Natural killer cell treated with Interleukin-12 subunit alpha and Interleukin-12 subunit beta and Interleukin-15 and Interleukin-18, amount 100 ng/mL, for 72 hours (primary cell): ENCODE results near the gene RIPK4. TPM values are rescaled to one million over a fixed set of nuclear protein-coding genes. Genes with fewer than 3 reads are reported as not detected.
"Not testable (repeated sequence)": the region's sequence is repeated elsewhere in the genome, so short reads cannot be mapped to it uniquely, and the experiment has no call there.

ENCODE experiments used
- ATAC-seq, 2 donors: fragments of 150-1000 bp; cut with Tn5 transposase in 1 of 2; sonication (Bioruptor Pico), chemical (Tn5 transposase) in 1 of 2; 2 replicates each; pipeline ENCODE4 v1.10.0; 2021
- DNase-seq: peaks from one replicate; pipeline ENCODE4 v3.0.0; 2022; ENCODE audit warnings: low spot score
- H3K27ac Mint-ChIP-seq, 2 donors: 1 replicate in 1 of 2; 2 replicates in 1 of 2; pipeline ENCODE4 v1.8.0; 2022; ENCODE audit warnings: mixed read lengths in 2 of 2, mild to moderate bottlenecking in 1 of 2, moderate library complexity in 1 of 2
- H3K27me3 Mint-ChIP-seq, 2 donors: 1 replicate in 1 of 2; 2 replicates in 1 of 2; pipeline ENCODE4 v1.8.0; 2022; ENCODE audit warnings: mixed read lengths in 2 of 2
- H3K36me3 Mint-ChIP-seq: one replicate; pipeline ENCODE4 v1.8.0; 2022; ENCODE audit warnings: mixed read lengths
- H3K4me1 Mint-ChIP-seq, 2 donors: 1 replicate in 1 of 2; 2 replicates in 1 of 2; pipeline ENCODE4 v1.8.0; 2022; ENCODE audit warnings: low read depth in 2 of 2, mixed read lengths in 2 of 2, mild to moderate bottlenecking in 1 of 2
- H3K4me3 Mint-ChIP-seq: one replicate; pipeline ENCODE4 v1.8.0; 2022; ENCODE audit warnings: mixed read lengths
- H3K9me3 Mint-ChIP-seq: 2 replicates; pipeline ENCODE4 v1.8.0; 2022; ENCODE audit warnings: mixed read lengths
- total RNA-seq, 2 donors: library from RNA; stranded (reverse); gene quantifications; one replicate each; pipeline ENCODE4 v1.2.3, GENCODE V29; 2022

The RIPK4 gene
- total RNA-seq, 2 donors from 2014 or later: 0.11 TPM; not detected in 1

DNA sequence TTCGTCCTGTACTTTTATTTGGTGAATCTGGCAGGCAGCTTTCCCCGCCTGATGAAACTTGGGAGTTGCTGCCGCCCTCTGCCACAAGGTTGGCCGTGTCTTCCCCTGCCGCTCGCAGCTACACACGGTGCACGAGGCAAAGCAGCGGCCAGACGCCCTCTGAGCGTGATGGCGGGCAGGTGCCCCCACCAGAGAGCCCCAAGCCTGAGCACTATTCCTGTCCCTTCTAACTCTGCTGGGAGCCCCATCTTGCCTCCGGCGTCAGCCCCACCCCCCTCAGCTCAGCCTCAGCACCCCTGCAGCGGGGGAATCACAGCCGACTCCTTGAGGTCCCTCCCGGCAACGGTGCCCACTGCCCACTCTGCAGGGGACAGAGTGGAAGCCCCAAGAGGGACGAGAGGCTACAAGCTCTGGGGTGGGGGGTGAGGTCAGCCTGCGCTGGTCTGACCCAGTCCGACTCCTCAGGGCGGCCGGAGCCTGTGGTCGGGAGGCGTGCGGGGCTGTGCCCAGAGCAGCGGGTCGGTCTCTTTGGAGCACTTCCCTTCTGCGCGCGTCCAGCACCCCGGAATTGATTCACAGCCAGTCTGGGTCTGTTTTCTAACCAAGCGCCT lies 41.3 kb downstream of the RIPK4 start:
- Mint-ChIP-seq H3K36me3 (no peaks in the 10 kb centered on the region), H3K27ac (no peak overlapping the region), H3K27me3 (peaks cover 17 to 22% of the 10 kb centered on the region in 2 donors), H3K9me3 (no peaks in the 10 kb centered on the region), H3K4me1 (no peaks in the 10 kb centered on the region), H3K4me3 (no peak overlapping the region)
- ATAC-seq (peak in 1 of 2 donors; percentile 29), DNase-seq (no peak)

DNA sequence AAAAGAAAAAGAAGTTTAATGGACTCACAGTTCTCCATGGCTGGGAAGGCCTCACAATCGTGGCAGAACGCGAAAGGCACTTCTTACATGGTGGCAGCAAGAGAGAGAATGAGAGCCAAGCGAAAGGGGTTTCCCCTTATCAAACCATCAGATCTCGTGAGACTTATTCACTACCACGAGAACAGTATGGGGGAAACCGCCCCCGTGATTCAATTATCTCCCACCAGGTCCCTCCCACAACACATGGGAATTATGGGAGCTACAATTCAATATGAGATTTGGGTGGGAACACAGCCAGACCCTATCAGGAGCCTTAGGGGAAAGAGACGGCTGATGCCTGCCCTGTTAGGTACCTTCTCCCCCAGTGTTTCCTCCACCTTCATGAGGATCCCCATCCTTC lies 43.0 kb downstream of the RIPK4 start:
- H3K4me1 Mint-ChIP-seq, H3K36me3 Mint-ChIP-seq, H3K9me3 Mint-ChIP-seq, ATAC-seq, H3K27ac Mint-ChIP-seq, DNase-seq, H3K4me3 Mint-ChIP-seq: not testable (repeated sequence)
- H3K27me3 Mint-ChIP-seq: peaks cover 17 to 18% of the 10 kb centered on the region in 2 donors

- no peak overlapping the region for H3K4me3 Mint-ChIP-seq
- no peaks in the 10 kb centered on the region for H3K36me3 Mint-ChIP-seq
- ATAC-seq (no peak), DNase-seq (no peak)
- H3K9me3 Mint-ChIP-seq: no peaks in the 10 kb centered on the region
- peaks cover 17 to 20% of the 10 kb centered on the region in 2 donors for H3K27me3 Mint-ChIP-seq
- no peak overlapping the region for H3K27ac Mint-ChIP-seq
- no peaks in the 10 kb centered on the region for H3K4me1 Mint-ChIP-seq
These were observed 44.5 kb downstream of the RIPK4 start for GRCh38 chr21:41722052-41723018.

- H3K4me3 Mint-ChIP-seq: no peak overlapping the region
- H3K4me1 Mint-ChIP-seq: no peaks in the 10 kb centered on the region
- H3K27me3 Mint-ChIP-seq: peaks cover 15 to 26% of the 10 kb centered on the region in 2 donors
- no peaks in the 10 kb centered on the region for H3K36me3 Mint-ChIP-seq
- ATAC-seq (no peak), DNase-seq (no peak)
- no peak overlapping the region for H3K27ac Mint-ChIP-seq
- no peaks in the 10 kb centered on the region for H3K9me3 Mint-ChIP-seq
These were observed 46.6 kb downstream of the RIPK4 start for GRCh38 chr21:41720250-41720649.

- H3K4me1 Mint-ChIP-seq: no peaks in the 10 kb centered on the region
- peaks cover 15 to 26% of the 10 kb centered on the region in 2 donors for H3K27me3 Mint-ChIP-seq
- no peaks in the 10 kb centered on the region for H3K9me3 Mint-ChIP-seq
- ATAC-seq (no peak), DNase-seq (no peak)
- H3K27ac Mint-ChIP-seq: no peak overlapping the region
- H3K4me3 Mint-ChIP-seq: no peak overlapping the region
- H3K36me3 Mint-ChIP-seq: no peaks in the 10 kb centered on the region
These were observed 47.2 kb downstream of the RIPK4 start for GRCh38 chr21:41719691-41720090.

GRCh38 chr21:41717573-41718330 lies 49.1 kb downstream of the RIPK4 start:
- ATAC-seq: no peak
- no peak for DNase-seq
- no peaks in the 10 kb centered on the region for H3K9me3 Mint-ChIP-seq
- no peak overlapping the region for H3K4me3 Mint-ChIP-seq
- no peak overlapping the region for H3K27ac Mint-ChIP-seq
- H3K4me1 Mint-ChIP-seq: no peaks in the 10 kb centered on the region
- H3K36me3 Mint-ChIP-seq: no peaks in the 10 kb centered on the region
- H3K27me3 Mint-ChIP-seq: peaks cover 22 to 34% of the 10 kb centered on the region in 2 donors

- no peaks in the 10 kb centered on the region for H3K9me3 Mint-ChIP-seq
- peaks cover 20 to 31% of the 10 kb centered on the region in 2 donors for H3K27me3 Mint-ChIP-seq
- H3K4me1 Mint-ChIP-seq: no peaks in the 10 kb centered on the region
- no peaks in the 10 kb centered on the region for H3K36me3 Mint-ChIP-seq
- H3K27ac Mint-ChIP-seq: no peak overlapping the region
- H3K4me3 Mint-ChIP-seq: no peak overlapping the region
- no peak for ATAC-seq
- DNase-seq: no peak
These were observed 50.1 kb downstream of the RIPK4 start for GRCh38 chr21:41716751-41717150.

- Mint-ChIP-seq H3K36me3 (no peaks in the 10 kb centered on the region), H3K27me3 (peaks cover 21 to 33% of the 10 kb centered on the region in 2 donors), H3K4me1 (no peaks in the 10 kb centered on the region), H3K4me3 (no peak overlapping the region), H3K9me3 (no peaks in the 10 kb centered on the region), H3K27ac (no peak overlapping the region)
- no peak for DNase-seq
- no peak for ATAC-seq
These were observed 51.1 kb downstream of the RIPK4 start for GRCh38 chr21:41715649-41716281.

DNA sequence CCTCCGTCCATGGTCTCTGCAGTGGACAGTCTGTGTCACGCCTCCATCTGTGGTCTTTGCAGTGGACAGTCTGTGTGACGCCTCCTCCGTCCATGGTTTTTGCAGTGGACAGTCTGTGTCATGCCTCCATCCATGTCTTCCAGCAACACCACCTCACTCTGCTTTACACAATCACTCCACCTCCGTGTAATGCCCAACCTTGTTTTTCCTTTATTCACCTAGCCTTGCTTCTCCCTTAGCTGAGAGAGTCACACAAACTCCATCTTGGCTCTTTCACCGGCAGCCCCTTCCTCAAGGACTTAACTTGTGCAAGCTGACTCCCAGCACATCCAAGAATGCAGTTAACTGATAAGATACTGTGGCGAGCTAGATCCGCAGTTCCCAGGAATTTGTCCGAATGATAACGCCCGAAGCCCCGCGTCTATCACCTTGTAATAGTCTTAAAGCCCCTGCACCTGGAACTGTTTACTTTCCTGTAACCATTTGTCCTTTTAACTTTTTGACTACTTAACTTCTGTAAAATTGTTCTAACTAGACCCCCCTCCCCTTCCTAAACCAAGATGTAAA lies 52.5 kb downstream of the RIPK4 start:
- peaks cover 21 to 33% of the 10 kb centered on the region in 2 donors for H3K27me3 Mint-ChIP-seq
- not testable (repeated sequence) for H3K4me1 Mint-ChIP-seq, H3K9me3 Mint-ChIP-seq, H3K4me3 Mint-ChIP-seq, H3K27ac Mint-ChIP-seq, H3K36me3 Mint-ChIP-seq, DNase-seq
- peak in 1 of 2 donors; percentile 34 for ATAC-seq

GRCh38 chr21:41713495-41714281 lies 53.2 kb downstream of the RIPK4 start:
- Mint-ChIP-seq H3K27me3 (peaks cover 21 to 33% of the 10 kb centered on the region in 2 donors), H3K4me3 (no peak overlapping the region), H3K4me1 (no peaks in the 10 kb centered on the region), H3K9me3 (no peaks in the 10 kb centered on the region), H3K36me3 (no peaks in the 10 kb centered on the region), H3K27ac (no peak overlapping the region)
- ATAC-seq (no peak), DNase-seq (no peak)

DNA sequence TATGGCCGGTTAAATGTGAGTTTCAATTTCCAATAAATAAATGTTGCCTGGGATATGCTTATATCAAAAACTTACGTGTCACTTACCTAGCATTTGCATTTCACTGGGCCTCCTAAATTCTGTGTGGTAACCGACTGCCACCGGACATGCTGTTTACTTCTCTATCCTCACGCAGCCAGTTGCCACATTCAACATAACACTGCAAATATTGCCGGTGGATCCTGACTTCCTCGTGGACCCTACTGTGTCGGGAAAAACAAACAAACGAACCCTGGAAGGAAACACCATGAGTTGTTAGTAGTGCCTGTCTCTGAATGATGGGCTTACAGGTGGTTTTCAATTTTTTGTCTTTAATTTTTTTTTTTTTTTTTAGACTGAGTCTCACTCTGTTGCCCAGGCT lies 54.1 kb downstream of the RIPK4 start:
- Mint-ChIP-seq H3K36me3 (no peaks in the 10 kb centered on the region), H3K9me3 (no peaks in the 10 kb centered on the region), H3K4me1 (peaks cover 0 to 2% of the 10 kb centered on the region in 2 donors), H3K27me3 (peaks cover 18 to 34% of the 10 kb centered on the region in 2 donors), H3K4me3 (no peak overlapping the region), H3K27ac (no peak overlapping the region)
- no peak for ATAC-seq
- DNase-seq: no peak

DNA sequence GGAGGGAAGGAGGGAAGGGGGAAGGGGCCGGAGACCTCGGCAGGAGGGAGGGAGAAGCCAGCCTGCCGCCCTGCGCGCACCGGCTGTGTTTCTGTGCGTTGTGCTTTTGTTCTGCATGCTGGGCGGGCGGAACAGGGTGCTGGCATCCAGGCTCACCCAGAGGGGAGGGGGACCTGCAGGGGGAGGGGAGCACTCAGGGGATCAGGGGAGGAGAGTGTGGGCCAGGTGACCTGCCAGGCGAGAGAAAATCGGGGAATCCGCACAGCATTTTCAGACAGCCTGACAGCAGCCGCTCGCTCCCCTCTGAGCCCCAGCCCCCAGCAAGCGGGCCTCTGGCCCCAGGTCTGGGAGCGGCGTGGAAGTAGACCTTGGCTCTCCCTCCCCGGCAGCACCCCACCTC lies 54.7 kb downstream of the RIPK4 start:
- H3K4me3 Mint-ChIP-seq: no peak overlapping the region
- H3K36me3 Mint-ChIP-seq: peaks cover 4% of the 10 kb centered on the region

More for the DNA sequence above, 54.7 kb downstream of the RIPK4 start:
- ATAC-seq (no peak), DNase-seq (no peak)
- peaks cover 20 to 39% of the 10 kb centered on the region in 2 donors for H3K27me3 Mint-ChIP-seq
- peaks cover 3 to 7% of the 10 kb centered on the region in 2 donors for H3K4me1 Mint-ChIP-seq
- no peaks in the 10 kb centered on the region for H3K9me3 Mint-ChIP-seq
- no peak overlapping the region for H3K27ac Mint-ChIP-seq
